ENCODE measurements around the gene EPS8L2. TPM values are rescaled to one million over a fixed set of nuclear protein-coding genes. Genes with fewer than 3 reads are reported as not detected.
A peak's percentile ranks its signal among the peaks of the same experiment; 100 is the strongest.

EPS8L2 gene
- total RNA-seq, 1 donor from 2014 or later, result 111 TPM

- no peak for DNase-seq (ENCODE audit: low spot score in 2 of 2, unreplicated experiment in 2 of 2)
- Mint-ChIP-seq H3K4me3 (no peak overlapping the region), H3K27ac (peak overlapping the region; percentile 22)
These were observed 15.0 kb upstream of the EPS8L2 start for GRCh38 chr11:690738-691633.

DNA sequence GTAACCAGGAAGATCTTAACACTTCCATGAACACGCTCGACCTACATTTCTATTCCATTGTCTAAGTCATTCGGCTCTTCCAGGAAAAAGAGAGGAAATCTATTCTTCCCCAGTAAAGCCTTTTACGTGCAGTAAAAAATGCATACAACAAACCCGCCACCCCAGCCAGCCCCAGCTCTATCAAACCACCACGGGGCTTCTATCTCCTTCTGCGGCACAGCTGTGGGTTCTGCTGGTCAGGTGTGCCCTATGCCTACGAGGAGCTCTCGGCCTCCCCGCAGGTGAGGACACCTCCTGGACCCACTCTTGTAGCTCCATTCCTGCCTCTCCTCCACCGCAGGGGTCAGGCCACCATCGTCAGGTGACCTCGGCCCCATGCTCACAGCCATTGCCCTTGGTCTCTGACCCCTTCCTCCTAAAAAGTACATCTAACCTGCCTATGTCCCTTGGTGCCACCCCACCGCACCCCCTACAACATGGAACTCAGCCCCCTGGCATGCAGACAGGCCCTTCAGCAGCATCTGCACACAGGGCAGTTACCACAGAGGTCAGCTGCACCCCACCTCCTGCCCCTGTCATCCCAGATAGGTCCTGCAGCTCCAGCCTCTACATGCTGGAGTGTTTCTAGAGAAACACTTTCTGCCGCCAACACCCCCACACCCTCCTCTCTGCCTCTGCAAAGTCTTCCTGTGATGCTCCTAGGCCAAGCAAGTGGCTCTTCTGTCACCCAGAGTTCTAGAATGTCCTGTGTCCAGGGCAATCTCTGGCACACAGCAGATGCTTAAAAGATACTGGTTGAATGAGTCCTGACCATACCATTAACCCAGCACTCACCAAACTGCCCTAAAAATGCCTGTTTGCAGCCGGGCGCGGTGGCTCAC, 14.1 kb upstream of the EPS8L2 start:
- DNase-seq (ENCODE audit: low spot score in 2 of 2, unreplicated experiment in 2 of 2), result no peak
- H3K36me3 Mint-ChIP-seq, result peaks cover 12% of the 10 kb centered on the region
- no peak overlapping the region for H3K27ac Mint-ChIP-seq
- peaks cover 35% of the 10 kb centered on the region for H3K4me1 Mint-ChIP-seq
- H3K4me3 Mint-ChIP-seq, result no peak overlapping the region
- no peak for TF ChIP-seq CTCF (IDR thresholded peaks at IDR 0.05; ENCODE audit: unreplicated experiment)
- H3K27me3 Mint-ChIP-seq (ENCODE audit: low read depth), result no peaks in the 10 kb centered on the region
- no peaks in the 10 kb centered on the region for H3K9me3 Mint-ChIP-seq

More at GRCh38 chr11:690738-691633, 15.0 kb upstream of the EPS8L2 start:
- H3K36me3 Mint-ChIP-seq, result peaks cover 15% of the 10 kb centered on the region
- H3K9me3 Mint-ChIP-seq, result no peaks in the 10 kb centered on the region
- no peaks in the 10 kb centered on the region for H3K27me3 Mint-ChIP-seq (ENCODE audit: low read depth)
- TF ChIP-seq CTCF (IDR thresholded peaks at IDR 0.05; ENCODE audit: unreplicated experiment), result no peak
- peaks cover 28% of the 10 kb centered on the region for H3K4me1 Mint-ChIP-seq

GRCh38 chr11:692824-693414, 13.1 kb upstream of the EPS8L2 start:
- peak overlapping the region; percentile 85 for H3K27ac Mint-ChIP-seq
- no peaks in the 10 kb centered on the region for H3K9me3 Mint-ChIP-seq
- H3K27me3 Mint-ChIP-seq (ENCODE audit: low read depth), result no peaks in the 10 kb centered on the region
- H3K4me1 Mint-ChIP-seq, result peaks cover 45% of the 10 kb centered on the region
- TF ChIP-seq CTCF (IDR thresholded peaks at IDR 0.05; ENCODE audit: unreplicated experiment), result no peak
- H3K36me3 Mint-ChIP-seq, result peaks cover 8% of the 10 kb centered on the region
- peak overlapping the region; percentile 67 for H3K4me3 Mint-ChIP-seq
- no peak for DNase-seq (ENCODE audit: low spot score in 2 of 2, unreplicated experiment in 2 of 2)

DNA sequence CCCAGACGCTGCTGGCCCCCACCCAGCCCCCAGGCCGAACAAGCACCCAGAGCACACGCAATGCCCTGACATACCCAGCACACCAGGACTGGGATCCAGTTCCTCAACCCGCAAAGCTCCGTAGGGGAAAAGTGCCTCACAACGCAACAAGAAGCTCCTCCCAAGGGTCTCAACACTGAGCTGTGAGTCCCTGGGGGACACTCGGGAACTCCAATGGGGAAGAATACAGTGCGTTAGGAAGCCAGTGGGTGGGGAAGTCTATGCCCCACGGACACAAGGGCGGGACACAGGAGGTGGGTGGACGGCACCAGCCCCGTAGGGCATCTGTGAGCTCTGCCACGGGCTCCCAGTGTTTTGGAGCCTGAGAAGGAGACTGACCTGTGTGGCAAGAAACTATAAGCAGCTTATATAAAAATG, 12.6 kb upstream of the EPS8L2 start:
- H3K36me3 Mint-ChIP-seq, result peaks cover 4% of the 10 kb centered on the region
- peak overlapping the region; percentile 67 for H3K4me3 Mint-ChIP-seq
- no peaks in the 10 kb centered on the region for H3K9me3 Mint-ChIP-seq
- DNase-seq (ENCODE audit: low spot score in 2 of 2, unreplicated experiment in 2 of 2), result no peak
- no peak for TF ChIP-seq CTCF (IDR thresholded peaks at IDR 0.05; ENCODE audit: unreplicated experiment)
- no peaks in the 10 kb centered on the region for H3K27me3 Mint-ChIP-seq (ENCODE audit: low read depth)
- H3K27ac Mint-ChIP-seq, result peak overlapping the region; percentile 85
- H3K4me1 Mint-ChIP-seq, result peaks cover 49% of the 10 kb centered on the region

GRCh38 chr11:693887-694562, 12.0 kb upstream of the EPS8L2 start:
- DNase-seq (ENCODE audit: low spot score in 2 of 2, unreplicated experiment in 2 of 2), result no peak
- no peak for TF ChIP-seq CTCF (IDR thresholded peaks at IDR 0.05; ENCODE audit: unreplicated experiment)
- H3K27ac Mint-ChIP-seq, result peak overlapping the region; percentile 85
- no peaks in the 10 kb centered on the region for H3K27me3 Mint-ChIP-seq (ENCODE audit: low read depth)
- peak overlapping the region; percentile 67 for H3K4me3 Mint-ChIP-seq
- H3K9me3 Mint-ChIP-seq, result no peaks in the 10 kb centered on the region
- peaks cover 3% of the 10 kb centered on the region for H3K36me3 Mint-ChIP-seq
- peaks cover 49% of the 10 kb centered on the region for H3K4me1 Mint-ChIP-seq
